Aorta (tissue), 5 donors: Measurements from ENCODE around the gene YTHDF1. TPM values are rescaled to one million over a fixed set of nuclear protein-coding genes. Genes with fewer than 3 reads are reported as not detected.
"Not testable (repeated sequence)": the region's sequence is repeated elsewhere in the genome, so short reads cannot be mapped to it uniquely, and the experiment has no call there.

Experiments
- ATAC-seq: fragments of 200-7000 bp; cut with Tn5 transposase; one replicate; pipeline ENCODE4 v1.9.1; 2022; ENCODE audit warnings: moderate library complexity; ENCODE audit not compliant: low FRiP score
- DNase-seq, 2 donors: peaks; one replicate each; pipeline ENCODE4 v3.0.0-alpha.2; 2020
- H3K27ac ChIP-seq, 2 donors: one replicate each; pipeline ENCODE4 v1.5.1; 2013; ENCODE audit warnings: low read length in 2 of 2, mild to moderate bottlenecking in 2 of 2, moderate library complexity in 2 of 2, control low read depth in 1 of 2, inconsistent platforms in 1 of 2, low read depth in 1 of 2
- H3K27me3 ChIP-seq, 2 donors: one replicate each; pipeline ENCODE4 v1.6.1; 2013; ENCODE audit warnings: control low read depth in 1 of 2, low read length in 1 of 2, mild to moderate bottlenecking in 1 of 2, moderate library complexity in 1 of 2; ENCODE audit not compliant: insufficient read depth in 2 of 2, control insufficient read depth in 1 of 2
- H3K36me3 ChIP-seq, 2 donors: one replicate each; pipeline ENCODE4 v1.6.1; 2013; ENCODE audit warnings: control low read depth in 1 of 2, low read length in 1 of 2, mild to moderate bottlenecking in 1 of 2; ENCODE audit not compliant: insufficient read depth in 2 of 2, control insufficient read depth in 1 of 2
- H3K4me1 ChIP-seq, 2 donors: one replicate each; pipeline ENCODE4 v1.6.1; 2013; ENCODE audit warnings: low read length in 2 of 2, control low read depth in 1 of 2, mild to moderate bottlenecking in 1 of 2, moderate library complexity in 1 of 2; ENCODE audit not compliant: insufficient read depth in 2 of 2, control insufficient read depth in 1 of 2
- H3K4me3 ChIP-seq, 2 donors: one replicate each; pipeline ENCODE4 v1.5.1; 2013; ENCODE audit warnings: low read length in 2 of 2, control low read depth in 1 of 2, mild to moderate bottlenecking in 1 of 2
- H3K9me3 ChIP-seq: one replicate; pipeline ENCODE4 v1.6.1; 2013; ENCODE audit warnings: mild to moderate bottlenecking, low read length; ENCODE audit not compliant: control insufficient read depth
- WGBS, 2 donors: extraction: QIAGEN DNeasy Blood & Tissue Kit; methylation state at CpG; one replicate each; pipeline ENCODE4 v1.1.7; 2013; 5-methylcytosine and 5-hydroxymethylcytosine counted together
- intact Hi-C, 2 donors: fragments of 100-400 bp; cut with DNase I; formaldehyde crosslinking; loops; one replicate each; pipeline versions ENCODE4 v1.14.2 to v1.15.0; 2022
- polyA plus RNA-seq, 2 donors: library from polyadenylated mRNA; stranded (reverse); fragments of 200-250 nt; gene quantifications; one replicate each; pipeline ENCODE4 v1.2.3, GENCODE V29; 2013
- total RNA-seq, 2 donors: library from RNA; stranded (reverse); fragmentation: NEBNext Ultra II Directional; extraction: Animal tissue kit (Norgen Biotek cat#: 25700); gene quantifications; one replicate each; pipeline ENCODE4 v1.2.1, GENCODE V29; 2021
- donor health status: healthy with polysubstance abuse.
- donor health status: Bipolar disorder and iron deficiency.
- donor health status: DM: no; HTN: no; CAD: no.
- donor health status: DM: no; HTN: no; CAD: no.
- donor health status: DM: yes; HTN: yes; CAD: no.

YTHDF1 gene
- total and polyA plus RNA-seq, 4 donors, result 19.8 to 30.4 (median 24.7) TPM

DNA sequence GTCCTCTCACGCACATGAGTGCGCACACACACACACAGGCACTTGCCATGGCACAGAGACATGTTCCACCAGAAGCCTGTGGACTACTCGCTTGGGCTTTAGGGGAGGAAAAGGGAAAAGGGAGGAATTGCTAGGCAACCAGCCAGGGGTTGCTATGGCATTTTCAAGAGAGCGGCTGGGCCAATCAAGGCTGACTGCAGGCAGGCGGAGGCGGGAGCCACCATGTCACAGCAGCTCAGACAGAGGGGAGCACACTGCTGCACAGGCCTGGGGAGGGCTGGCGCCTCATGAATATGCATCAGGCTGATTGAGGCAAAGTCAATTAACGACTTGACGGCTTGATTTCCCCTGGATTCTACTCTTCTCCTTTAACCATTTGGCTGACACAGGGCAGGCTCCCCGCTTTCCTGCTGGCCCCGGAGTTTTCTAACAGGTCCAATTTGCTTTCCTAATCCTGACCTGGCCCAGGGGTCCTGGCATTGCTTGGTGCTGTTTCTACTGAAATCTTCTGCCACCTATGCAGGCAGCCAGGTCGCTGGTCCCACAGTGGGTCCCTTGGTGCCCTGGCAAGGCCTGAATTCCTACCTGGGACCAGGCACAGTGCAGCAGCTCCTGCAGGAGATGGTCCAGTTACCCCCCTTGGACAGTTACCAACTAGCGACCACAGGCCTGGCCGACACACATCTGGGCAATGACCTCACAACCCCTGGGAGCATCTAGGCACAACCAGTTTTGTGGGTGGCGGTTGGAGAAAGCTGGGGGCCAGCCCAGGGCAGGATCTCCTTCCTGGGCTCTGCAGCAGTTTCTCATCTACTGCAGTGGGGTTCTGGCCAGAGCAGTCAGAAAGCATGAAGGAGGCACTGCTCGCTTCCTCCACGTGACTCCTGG, 52.1 kb downstream of the YTHDF1 start:
- H3K27me3 ChIP-seq, result no peaks in the 10 kb centered on the region

GRCh38 chr20:63163171-63163570, 52.8 kb downstream of the YTHDF1 start:
- Histone ChIP-seq H3K36me3 (no peaks in the 10 kb centered on the region), H3K4me1 (no peaks in the 10 kb centered on the region), H3K27ac (no peak overlapping the region), H3K4me3 (no peak overlapping the region), H3K9me3 (no peaks in the 10 kb centered on the region), H3K27me3 (no peaks in the 10 kb centered on the region)
- no peak for ATAC-seq
- 74 to 83% methylated on average over 6 of the region's 6 CpGs for WGBS, 2 donors
- intact Hi-C loops, result no loop called here
- DNase-seq, result peak; percentile 26 to 67

More for the DNA sequence above, 52.1 kb downstream of the YTHDF1 start:
- no peak overlapping the region for H3K4me3 ChIP-seq
- DNase-seq (peak; percentile 19 to 62), ATAC-seq (no peak)
- H3K9me3 ChIP-seq, result no peaks in the 10 kb centered on the region
- no peaks in the 10 kb centered on the region for H3K4me1 ChIP-seq
- intact Hi-C loops, result no loop called here
- H3K36me3 ChIP-seq, result no peaks in the 10 kb centered on the region
- WGBS, 2 donors, result 43 to 49% methylated on average over 17 of the region's 17 CpGs
- H3K27ac ChIP-seq, result no peak overlapping the region

DNA sequence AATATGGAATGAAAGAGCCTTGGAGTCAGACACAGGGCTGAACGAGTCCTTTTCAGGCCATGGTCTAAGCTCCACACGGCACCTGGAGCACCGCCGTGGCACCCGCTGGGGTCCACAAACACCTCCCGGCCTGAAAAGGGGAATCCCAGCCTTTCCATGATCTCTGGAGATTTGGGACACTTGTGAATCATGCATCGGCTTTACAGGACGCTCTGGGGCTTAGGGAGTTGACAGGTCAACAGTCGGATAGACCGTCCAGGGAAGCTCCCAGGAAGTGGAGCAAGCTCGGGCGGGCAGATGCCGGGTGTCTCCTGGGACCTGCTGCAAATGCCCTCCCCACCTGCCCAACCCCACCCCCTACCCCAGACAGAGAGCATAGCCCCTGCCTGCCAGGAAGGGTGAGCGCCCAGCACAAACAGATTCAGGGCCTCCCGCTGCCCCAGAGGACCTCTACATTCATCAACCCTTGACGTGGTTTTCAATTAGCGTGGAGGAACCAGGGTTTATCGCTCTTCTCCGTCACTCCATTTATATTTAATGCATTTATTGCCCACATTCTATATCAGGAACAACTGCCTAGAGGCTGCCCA, 53.6 kb downstream of the YTHDF1 start:
- no peaks in the 10 kb centered on the region for H3K36me3 ChIP-seq
- H3K27me3 ChIP-seq, result no peaks in the 10 kb centered on the region
- ATAC-seq, result no peak
- WGBS, 2 donors, result 57 to 69% methylated on average over 19 of the region's 19 CpGs
- no peak overlapping the region for H3K4me3 ChIP-seq
- no peaks in the 10 kb centered on the region for H3K4me1 ChIP-seq
- no peaks in the 10 kb centered on the region for H3K9me3 ChIP-seq
- H3K27ac ChIP-seq, result no peak overlapping the region
- DNase-seq, result peak; percentile 22 to 71
- intact Hi-C loops, result no loop called here

DNA sequence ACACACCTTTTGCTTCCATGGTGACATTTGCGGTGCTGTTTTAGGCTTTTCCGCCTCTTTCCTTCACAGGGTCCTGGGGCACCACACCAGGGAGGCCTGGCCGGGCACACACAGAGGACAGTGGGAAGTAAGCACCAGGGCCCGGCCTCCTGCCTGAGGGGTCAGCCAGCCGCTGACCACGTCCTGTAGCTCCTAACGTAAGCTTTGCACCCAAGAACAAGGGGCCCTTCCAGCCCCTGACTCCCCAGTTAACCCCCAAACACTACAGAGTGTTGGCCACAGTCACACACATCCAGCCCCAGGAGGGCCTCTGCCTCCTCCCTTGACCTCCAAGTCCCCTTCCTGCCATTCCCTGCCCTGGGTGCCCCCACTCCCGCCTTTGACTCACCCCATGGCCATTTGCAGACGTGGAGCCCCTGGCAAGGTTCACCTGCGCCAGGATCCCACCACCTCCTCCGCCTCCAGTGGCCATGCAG, 54.7 kb downstream of the YTHDF1 start:
- H3K4me1 ChIP-seq, result no peaks in the 10 kb centered on the region
- WGBS, 2 donors, result 80 to 86% methylated on average over 10 to 11 of the region's 11 CpGs
- H3K4me3 ChIP-seq, result no peak overlapping the region
- ATAC-seq, result no peak
- intact Hi-C loops, result no loop called here
- no peaks in the 10 kb centered on the region for H3K36me3 ChIP-seq
- peak; percentile 34 to 62 for DNase-seq
- H3K27me3 ChIP-seq, result no peaks in the 10 kb centered on the region
- H3K27ac ChIP-seq, result no peak overlapping the region
- H3K9me3 ChIP-seq, result no peaks in the 10 kb centered on the region

GRCh38 chr20:63160641-63161175, 55.2 kb downstream of the YTHDF1 start:
- WGBS, 2 donors, result 65 to 76% methylated on average over 10 of the region's 10 CpGs
- no peaks in the 10 kb centered on the region for H3K27me3 ChIP-seq
- intact Hi-C loops, result no loop called here
- H3K27ac ChIP-seq, result no peak overlapping the region
- DNase-seq (peak; percentile 21 to 43), ATAC-seq (no peak)
- no peaks in the 10 kb centered on the region for H3K9me3 ChIP-seq
- H3K4me1 ChIP-seq, result no peaks in the 10 kb centered on the region
- H3K4me3 ChIP-seq, result no peak overlapping the region
- H3K36me3 ChIP-seq, result no peaks in the 10 kb centered on the region

DNA sequence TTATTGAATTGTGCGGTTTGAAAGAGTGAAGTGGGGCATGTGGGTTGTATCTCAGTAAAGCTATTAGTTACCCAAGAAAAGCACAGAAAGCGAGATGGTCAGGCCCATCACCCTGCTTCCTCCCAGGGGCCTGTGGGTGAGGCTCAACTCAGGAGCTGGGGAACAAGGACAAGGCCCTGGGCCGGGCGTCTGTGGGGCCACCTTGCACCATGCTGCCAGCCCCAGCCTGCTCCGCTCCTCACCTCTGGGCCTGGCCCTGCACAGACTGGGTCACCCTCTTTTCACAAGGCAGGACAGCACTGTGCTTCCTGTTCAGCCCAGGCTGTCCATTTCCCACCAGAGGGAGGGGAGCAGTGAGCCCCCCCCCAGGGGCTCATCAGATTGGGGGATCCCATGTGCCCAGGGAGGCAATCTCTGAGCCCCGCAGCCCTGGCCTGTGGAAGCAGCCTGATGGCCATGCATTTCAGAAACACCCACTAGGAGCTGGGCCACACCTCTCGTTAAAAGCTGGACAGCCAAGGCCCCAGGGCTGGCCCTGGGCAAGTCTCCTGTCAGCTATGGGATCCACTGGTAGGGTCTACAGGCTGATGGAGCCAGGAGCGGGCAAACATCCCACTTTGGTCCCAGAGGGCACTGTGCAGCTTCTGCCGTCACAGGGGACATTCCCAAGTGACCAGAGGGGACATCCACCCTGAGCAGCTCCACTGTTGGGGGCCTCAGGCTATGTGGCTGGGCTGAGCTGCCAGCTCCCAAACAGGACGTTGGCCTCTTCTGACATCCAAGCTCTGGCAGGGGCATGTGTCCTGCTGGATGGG, 55.9 kb downstream of the YTHDF1 start:
- DNase-seq (peak; percentile 25 to 65), ATAC-seq (no peak)
- H3K4me1 ChIP-seq, result no peaks in the 10 kb centered on the region
- WGBS, 2 donors, result 76 to 77% methylated on average over 10 of the region's 10 CpGs
- intact Hi-C loops, result no loop called here
- H3K27ac ChIP-seq, result no peak overlapping the region
- no peak overlapping the region for H3K4me3 ChIP-seq
- H3K27me3 ChIP-seq, result no peaks in the 10 kb centered on the region
- no peaks in the 10 kb centered on the region for H3K9me3 ChIP-seq
- H3K36me3 ChIP-seq, result no peaks in the 10 kb centered on the region

GRCh38 chr20:63159251-63159650, 56.7 kb downstream of the YTHDF1 start:
- H3K27me3 ChIP-seq, H3K4me3 ChIP-seq, H3K27ac ChIP-seq, H3K4me1 ChIP-seq, ATAC-seq, H3K9me3 ChIP-seq, intact Hi-C loops, H3K36me3 ChIP-seq: not testable (repeated sequence)
- 88% methylated on average over 20 of the region's 20 CpGs for WGBS, 2 donors
- DNase-seq, result peak; percentile 6 to 57

DNA sequence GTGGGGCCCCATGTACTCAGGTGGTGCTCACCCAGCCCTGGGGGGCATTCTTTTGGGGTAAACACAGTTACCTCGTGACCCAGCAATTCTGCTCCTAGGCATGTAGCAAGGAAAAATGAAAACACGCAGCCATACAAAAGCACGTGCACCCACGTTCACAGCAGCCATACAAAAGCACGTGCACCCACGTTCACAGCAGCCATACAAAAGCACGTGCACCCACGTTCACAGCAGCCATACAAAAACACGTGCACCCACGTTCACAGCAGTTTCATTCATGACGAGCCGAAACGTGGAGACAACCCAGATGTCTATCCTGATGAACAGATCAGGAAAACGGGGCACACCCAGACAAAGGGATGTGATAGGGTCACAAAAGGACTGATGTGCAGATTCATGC, 57.1 kb downstream of the YTHDF1 start:
- peak in 1 of 2 donors; percentile 2 for DNase-seq
- WGBS, 2 donors, result 80 to 83% methylated on average over 14 of the region's 14 CpGs
- Histone ChIP-seq H3K4me3 (no peak overlapping the region), H3K4me1 (no peaks in the 10 kb centered on the region), H3K27me3 (no peaks in the 10 kb centered on the region), H3K36me3 (no peaks in the 10 kb centered on the region), H3K9me3 (no peaks in the 10 kb centered on the region), H3K27ac (no peak overlapping the region)
- no peak for ATAC-seq
- intact Hi-C loops, result no loop called here
